ENCODE data around the gene OR10K1.

GRCh38 chr1:158434741-158435140, 26.9 kb upstream of the OR10K1 start:
- TF ChIP-seq CTCF (IDR thresholded peaks at IDR 0.05) (no peak), POLR2AphosphoS5 (IDR thresholded peaks at IDR 0.05) (no peak), POLR2A (IDR thresholded peaks at IDR 0.05) (no peak), EP300 (IDR thresholded peaks at IDR 0.05) (no peak)

All from upper lobe of left lung (tissue), 4 donors.